Neutrophil (primary cell): ENCODE results near the gene IL22RA1.

Source experiments
- H3K27ac ChIP-seq: fragments of 200-600 bp; sonication (generic); 2 replicates; pipeline ENCODE4 v1.5.1; 2016; ENCODE audit warnings: mild to moderate bottlenecking, moderate library complexity
- H3K27me3 ChIP-seq: fragments of 200-600 bp; sonication (generic); 2 replicates; pipeline ENCODE4 v1.6.0; 2016; ENCODE audit warnings: mild to moderate bottlenecking
- H3K36me3 ChIP-seq: fragments of 200-600 bp; sonication (generic); 2 replicates; pipeline ENCODE4 v1.5.1; 2017
- H3K4me1 ChIP-seq, 2 experiments: fragments of 200-600 bp in 1 of 2; sonication (generic) in 1 of 2; 1 replicate in 1 of 2; 2 replicates in 1 of 2; pipeline versions ENCODE4 v1.5.1 to v1.6.1; 2013 to 2016; ENCODE audit warnings: low read depth in 1 of 2, low read length in 1 of 2, mild to moderate bottlenecking in 1 of 2, moderate library complexity in 1 of 2; ENCODE audit not compliant: control insufficient read depth in 1 of 2, insufficient read depth in 1 of 2
- H3K4me3 ChIP-seq, 2 experiments: fragments of 200-600 bp in 1 of 2; sonication (generic) in 1 of 2; 1 replicate in 1 of 2; 2 replicates in 1 of 2; pipeline ENCODE4 v1.5.1; 2013 to 2016; ENCODE audit warnings: low read depth in 1 of 2, low read length in 1 of 2, mild to moderate bottlenecking in 1 of 2, moderate library complexity in 1 of 2
- H3K9me3 ChIP-seq: fragments of 200-600 bp; sonication (generic); 2 replicates; pipeline ENCODE4 v1.5.1; 2016
- CTCF ChIP-seq: fragments of 200-600 bp; sonication (generic); IDR thresholded peaks from 2 replicates; pipeline ENCODE4 v1.5.1; 2016; ENCODE audit warnings: antibody characterized with exemption

IL22RA1 gene

GRCh38 chr1:24155011-24155782, 12.3 kb upstream of the IL22RA1 start:
- Histone ChIP-seq H3K27me3 (peaks cover 31% of the 10 kb centered on the region), H3K4me1 (peaks cover 5 to 8% of the 10 kb centered on the region in 2 experiments)

DNA sequence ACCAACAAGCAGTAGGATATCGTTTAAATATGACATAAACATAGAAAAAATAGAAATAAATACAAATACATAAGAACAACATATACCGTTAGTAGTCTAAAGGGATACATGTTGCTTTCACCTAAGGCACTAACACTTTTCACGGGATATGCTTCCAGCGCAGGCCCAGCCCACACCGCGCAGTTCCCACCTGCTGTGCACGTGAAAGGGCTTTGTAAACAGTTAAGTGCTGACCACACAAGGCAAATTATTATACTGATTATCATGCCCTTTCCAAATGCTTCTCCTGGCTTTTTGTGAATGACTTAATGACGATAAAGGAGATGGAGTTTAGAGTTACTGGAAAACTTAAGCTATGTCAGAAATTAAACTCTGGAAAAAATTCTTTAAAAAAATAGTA, 11.3 kb upstream of the IL22RA1 start:
- TF ChIP-seq CTCF = no peak
- no peak overlapping the region for H3K4me3 ChIP-seq
- peaks cover 41% of the 10 kb centered on the region for H3K27me3 ChIP-seq
- no peaks in the 10 kb centered on the region for H3K9me3 ChIP-seq
- H3K4me1 ChIP-seq = peaks cover 5 to 8% of the 10 kb centered on the region in 2 experiments
- no peaks in the 10 kb centered on the region for H3K36me3 ChIP-seq
- no peak overlapping the region for H3K27ac ChIP-seq

More at GRCh38 chr1:24155011-24155782, 12.3 kb upstream of the IL22RA1 start:
- Histone ChIP-seq H3K27ac (no peak overlapping the region), H3K9me3 (no peaks in the 10 kb centered on the region), H3K4me3 (no peak overlapping the region), H3K36me3 (no peaks in the 10 kb centered on the region)
- TF ChIP-seq CTCF = no peak

GRCh38 chr1:24152631-24153494, 9.9 kb upstream of the IL22RA1 start:
- H3K9me3 ChIP-seq = no peaks in the 10 kb centered on the region
- peaks cover 5 to 8% of the 10 kb centered on the region in 2 experiments for H3K4me1 ChIP-seq
- no peak for TF ChIP-seq CTCF
- no peak overlapping the region for H3K4me3 ChIP-seq
- H3K36me3 ChIP-seq = no peaks in the 10 kb centered on the region
- peaks cover 53% of the 10 kb centered on the region for H3K27me3 ChIP-seq
- H3K27ac ChIP-seq = no peak overlapping the region

GRCh38 chr1:24151175-24151533, 8.2 kb upstream of the IL22RA1 start:
- no peak overlapping the region for H3K27ac ChIP-seq
- TF ChIP-seq CTCF = no peak
- H3K9me3 ChIP-seq = no peaks in the 10 kb centered on the region
- no peaks in the 10 kb centered on the region for H3K36me3 ChIP-seq
- peaks cover 57% of the 10 kb centered on the region for H3K27me3 ChIP-seq
- peaks cover 5 to 8% of the 10 kb centered on the region in 2 experiments for H3K4me1 ChIP-seq
- no peak overlapping the region for H3K4me3 ChIP-seq

- Histone ChIP-seq H3K9me3 (no peaks in the 10 kb centered on the region), H3K4me3 (no peak overlapping the region), H3K27me3 (peaks cover 62% of the 10 kb centered on the region), H3K4me1 (peaks cover 5 to 8% of the 10 kb centered on the region in 2 experiments), H3K36me3 (no peaks in the 10 kb centered on the region), H3K27ac (no peak overlapping the region)
- peak; percentile 93 for TF ChIP-seq CTCF
Observed at GRCh38 chr1:24150234-24151174, 7.6 kb upstream of the IL22RA1 start.
